ENCODE data around the gene LEP. TPM values are rescaled to one million over a fixed set of nuclear protein-coding genes. Genes with fewer than 3 reads are reported as not detected.

The LEP gene
- total and polyA plus RNA-seq, 4 donors = 0.02 TPM; not detected in 3

GRCh38 chr7:128281605-128282380, 40.7 kb downstream of the LEP start:
- WGBS = 89% methylated on average over 4 of the region's 4 CpGs

GRCh38 chr7:128284102-128284501, 43.0 kb downstream of the LEP start:
- no peak overlapping the region for H3K9ac ChIP-seq (ENCODE audit: low read depth in 1 of 2, low read length in 2 of 2)

More at GRCh38 chr7:128281605-128282380, 40.7 kb downstream of the LEP start:
- DNase-seq (ENCODE audit: low spot score) = no peak
- TF ChIP-seq SP1 (IDR thresholded peaks at IDR 0.05) = no peak
- TF ChIP-seq NR2F2 (IDR thresholded peaks at IDR 0.05) = no peak
- H3K4me1 ChIP-seq (ENCODE audit: control insufficient read depth in 4 of 4, insufficient read depth in 4 of 4, low read length in 3 of 4) = no peaks in the 10 kb centered on the region
- H3K27me3 ChIP-seq (ENCODE audit: control insufficient read depth in 4 of 4, insufficient read depth in 4 of 4, low read length in 3 of 4) = no peaks in the 10 kb centered on the region
- no peak overlapping the region for H3K4me3 ChIP-seq (ENCODE audit: low read depth in 1 of 3, low read length in 3 of 3)
- peaks cover 0 to 1% (median 0%) of the 10 kb centered on the region in 4 donors for H3K36me3 ChIP-seq (ENCODE audit: control insufficient read depth in 4 of 4, insufficient read depth in 3 of 4, low read depth in 1 of 4, low read length in 3 of 4)
- H3K27ac ChIP-seq (ENCODE audit: low read depth in 1 of 2, low read length in 2 of 2) = no peak overlapping the region
- no peak overlapping the region for H3K9ac ChIP-seq (ENCODE audit: low read depth in 1 of 2, low read length in 2 of 2)
- peaks cover 0 to 2% (median under 1%) of the 10 kb centered on the region in 4 donors for H3K9me3 ChIP-seq (ENCODE audit: control insufficient read depth in 4 of 4, low read length in 3 of 4)

GRCh38 chr7:128287556-128287955, 46.5 kb downstream of the LEP start:
- Histone ChIP-seq H3K4me3 (ENCODE audit: low read depth in 1 of 3, low read length in 3 of 3) (no peak overlapping the region), H3K9ac (ENCODE audit: low read depth in 1 of 2, low read length in 2 of 2) (no peak overlapping the region), H3K4me1 (ENCODE audit: control insufficient read depth in 4 of 4, insufficient read depth in 4 of 4, low read length in 3 of 4) (no peaks in the 10 kb centered on the region), H3K27ac (ENCODE audit: low read depth in 1 of 2, low read length in 2 of 2) (no peak overlapping the region), H3K9me3 (ENCODE audit: control insufficient read depth in 4 of 4, low read length in 3 of 4) (no peaks in the 10 kb centered on the region), H3K36me3 (ENCODE audit: control insufficient read depth in 4 of 4, insufficient read depth in 3 of 4, low read depth in 1 of 4, low read length in 3 of 4) (peaks cover 0 to 1% (median 0%) of the 10 kb centered on the region in 4 donors), H3K27me3 (ENCODE audit: control insufficient read depth in 4 of 4, insufficient read depth in 4 of 4, low read length in 3 of 4) (no peaks in the 10 kb centered on the region)
- TF ChIP-seq TAF1 (conservative IDR thresholded peaks at IDR 0.05) = no peak
- TF ChIP-seq FOXA2 (IDR thresholded peaks at IDR 0.05) = no peak
- TF ChIP-seq HNF4G (IDR thresholded peaks at IDR 0.05) = no peak
- TF ChIP-seq RXRA (IDR thresholded peaks at IDR 0.05) = no peak
- TF ChIP-seq, protein P1, sequence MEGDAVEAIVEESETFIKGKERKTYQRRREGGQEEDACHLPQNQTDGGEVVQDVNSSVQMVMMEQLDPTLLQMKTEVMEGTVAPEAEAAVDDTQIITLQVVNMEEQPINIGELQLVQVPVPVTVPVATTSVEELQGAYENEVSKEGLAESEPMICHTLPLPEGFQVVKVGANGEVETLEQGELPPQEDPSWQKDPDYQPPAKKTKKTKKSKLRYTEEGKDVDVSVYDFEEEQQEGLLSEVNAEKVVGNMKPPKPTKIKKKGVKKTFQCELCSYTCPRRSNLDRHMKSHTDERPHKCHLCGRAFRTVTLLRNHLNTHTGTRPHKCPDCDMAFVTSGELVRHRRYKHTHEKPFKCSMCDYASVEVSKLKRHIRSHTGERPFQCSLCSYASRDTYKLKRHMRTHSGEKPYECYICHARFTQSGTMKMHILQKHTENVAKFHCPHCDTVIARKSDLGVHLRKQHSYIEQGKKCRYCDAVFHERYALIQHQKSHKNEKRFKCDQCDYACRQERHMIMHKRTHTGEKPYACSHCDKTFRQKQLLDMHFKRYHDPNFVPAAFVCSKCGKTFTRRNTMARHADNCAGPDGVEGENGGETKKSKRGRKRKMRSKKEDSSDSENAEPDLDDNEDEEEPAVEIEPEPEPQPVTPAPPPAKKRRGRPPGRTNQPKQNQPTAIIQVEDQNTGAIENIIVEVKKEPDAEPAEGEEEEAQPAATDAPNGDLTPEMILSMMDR (IDR thresholded peaks at IDR 0.05; ENCODE audit: low read depth, low read length, missing input control) = no peak
- no peak for TF ChIP-seq JUND (IDR thresholded peaks at IDR 0.05)
- TF ChIP-seq HNF4A (conservative IDR thresholded peaks at IDR 0.05) = no peak
- no peak for TF ChIP-seq FOXA1 (IDR thresholded peaks at IDR 0.05)
- no peak for TF ChIP-seq ATF3 (IDR thresholded peaks at IDR 0.05)
- no peak for TF ChIP-seq YY1 (IDR thresholded peaks at IDR 0.05)
- TF ChIP-seq EGR1 (IDR thresholded peaks at IDR 0.05; ENCODE audit: low read depth in 2 of 2) = no peak
- TF ChIP-seq, protein P2, sequence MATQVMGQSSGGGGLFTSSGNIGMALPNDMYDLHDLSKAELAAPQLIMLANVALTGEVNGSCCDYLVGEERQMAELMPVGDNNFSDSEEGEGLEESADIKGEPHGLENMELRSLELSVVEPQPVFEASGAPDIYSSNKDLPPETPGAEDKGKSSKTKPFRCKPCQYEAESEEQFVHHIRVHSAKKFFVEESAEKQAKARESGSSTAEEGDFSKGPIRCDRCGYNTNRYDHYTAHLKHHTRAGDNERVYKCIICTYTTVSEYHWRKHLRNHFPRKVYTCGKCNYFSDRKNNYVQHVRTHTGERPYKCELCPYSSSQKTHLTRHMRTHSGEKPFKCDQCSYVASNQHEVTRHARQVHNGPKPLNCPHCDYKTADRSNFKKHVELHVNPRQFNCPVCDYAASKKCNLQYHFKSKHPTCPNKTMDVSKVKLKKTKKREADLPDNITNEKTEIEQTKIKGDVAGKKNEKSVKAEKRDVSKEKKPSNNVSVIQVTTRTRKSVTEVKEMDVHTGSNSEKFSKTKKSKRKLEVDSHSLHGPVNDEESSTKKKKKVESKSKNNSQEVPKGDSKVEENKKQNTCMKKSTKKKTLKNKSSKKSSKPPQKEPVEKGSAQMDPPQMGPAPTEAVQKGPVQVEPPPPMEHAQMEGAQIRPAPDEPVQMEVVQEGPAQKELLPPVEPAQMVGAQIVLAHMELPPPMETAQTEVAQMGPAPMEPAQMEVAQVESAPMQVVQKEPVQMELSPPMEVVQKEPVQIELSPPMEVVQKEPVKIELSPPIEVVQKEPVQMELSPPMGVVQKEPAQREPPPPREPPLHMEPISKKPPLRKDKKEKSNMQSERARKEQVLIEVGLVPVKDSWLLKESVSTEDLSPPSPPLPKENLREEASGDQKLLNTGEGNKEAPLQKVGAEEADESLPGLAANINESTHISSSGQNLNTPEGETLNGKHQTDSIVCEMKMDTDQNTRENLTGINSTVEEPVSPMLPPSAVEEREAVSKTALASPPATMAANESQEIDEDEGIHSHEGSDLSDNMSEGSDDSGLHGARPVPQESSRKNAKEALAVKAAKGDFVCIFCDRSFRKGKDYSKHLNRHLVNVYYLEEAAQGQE (IDR thresholded peaks at IDR 0.05) = no peak
- TF ChIP-seq, protein P3, sequence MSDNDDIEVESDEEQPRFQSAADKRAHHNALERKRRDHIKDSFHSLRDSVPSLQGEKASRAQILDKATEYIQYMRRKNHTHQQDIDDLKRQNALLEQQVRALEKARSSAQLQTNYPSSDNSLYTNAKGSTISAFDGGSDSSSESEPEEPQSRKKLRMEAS (IDR thresholded peaks at IDR 0.05) = no peak
- no peak for TF ChIP-seq NR2F2 (IDR thresholded peaks at IDR 0.05)
- TF ChIP-seq ZBTB33 (IDR thresholded peaks at IDR 0.05) = no peak
- WGBS = 98% methylated on average over 4 of the region's 4 CpGs
- no peak for DNase-seq (ENCODE audit: low spot score)

More at GRCh38 chr7:128284102-128284501, 43.0 kb downstream of the LEP start:
- 93% methylated on average over 7 of the region's 7 CpGs for WGBS
- Histone ChIP-seq H3K4me1 (ENCODE audit: control insufficient read depth in 4 of 4, insufficient read depth in 4 of 4, low read length in 3 of 4) (no peaks in the 10 kb centered on the region), H3K27me3 (ENCODE audit: control insufficient read depth in 4 of 4, insufficient read depth in 4 of 4, low read length in 3 of 4) (no peaks in the 10 kb centered on the region), H3K9me3 (ENCODE audit: control insufficient read depth in 4 of 4, low read length in 3 of 4) (peaks cover 0 to 1% (median 0%) of the 10 kb centered on the region in 4 donors), H3K4me3 (ENCODE audit: low read depth in 1 of 3, low read length in 3 of 3) (no peak overlapping the region), H3K27ac (ENCODE audit: low read depth in 1 of 2, low read length in 2 of 2) (no peak overlapping the region), H3K36me3 (ENCODE audit: control insufficient read depth in 4 of 4, insufficient read depth in 3 of 4, low read depth in 1 of 4, low read length in 3 of 4) (peaks cover 0 to 1% (median 0%) of the 10 kb centered on the region in 4 donors)
- TF ChIP-seq, protein P3 (IDR thresholded peaks at IDR 0.05) = no peak
- TF ChIP-seq RXRA (IDR thresholded peaks at IDR 0.05) (no peak), TAF1 (conservative IDR thresholded peaks at IDR 0.05) (no peak), ATF3 (IDR thresholded peaks at IDR 0.05) (no peak)
- DNase-seq (ENCODE audit: low spot score) = no peak

Data from liver (tissue), 9 donors.